ENCODE measurements around the gene PPP4R1.

PPP4R1 gene

DNA sequence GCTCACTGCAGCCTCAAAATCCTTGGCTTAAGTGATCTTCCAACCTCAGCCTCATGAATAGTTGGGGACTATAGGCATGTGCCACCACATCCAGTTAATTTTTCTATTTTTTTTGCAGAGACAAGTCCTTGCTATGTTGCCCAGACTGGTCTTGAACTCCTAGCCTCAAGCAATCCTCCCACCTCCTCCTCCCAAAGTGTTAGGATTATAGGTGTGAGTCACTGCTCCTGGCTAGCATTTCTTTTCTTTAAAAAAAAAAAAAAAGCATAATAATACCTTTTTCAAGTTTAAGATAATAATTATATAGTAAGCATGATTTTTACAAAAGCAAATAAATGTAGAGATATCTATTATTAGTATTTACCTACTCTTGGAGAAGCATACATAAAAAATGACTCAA, 36.1 kb downstream of the PPP4R1 start:
- peaks cover 9% of the 10 kb centered on the region; the same call in 1 of the 2 replicates for H3K79me2 ChIP-seq (ENCODE audit: insufficient read depth, low read length)
- peaks cover 92% of the 10 kb centered on the region for H3K36me3 ChIP-seq (ENCODE audit: insufficient read depth, low read length)

DNA sequence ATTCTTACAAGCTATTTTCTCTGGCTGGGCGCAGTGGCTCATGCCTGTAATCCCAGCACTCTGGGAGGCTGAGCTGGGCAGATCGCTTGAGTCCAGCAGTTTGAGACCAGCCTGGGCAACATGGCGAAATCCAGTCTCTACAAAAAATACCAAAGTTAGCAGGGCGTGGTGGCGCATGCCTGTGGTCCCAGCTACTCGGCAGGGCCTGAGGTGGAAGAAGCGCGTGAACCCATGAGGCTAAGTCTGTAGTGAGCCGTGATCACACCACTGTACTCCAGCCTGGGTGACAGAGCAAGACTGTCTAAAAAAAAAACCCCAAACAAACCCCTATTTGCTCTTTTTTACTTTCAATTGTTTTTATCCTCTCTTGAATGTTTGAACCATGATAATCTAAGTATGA, 37.0 kb downstream of the PPP4R1 start:
- Histone ChIP-seq H3K4me2 (ENCODE audit: low read depth, low read length, poor library complexity, severe bottlenecking) (no peak overlapping the region), H3K9ac (ENCODE audit: low read depth, low read length, poor library complexity, severe bottlenecking) (no peak overlapping the region), H3K79me2 (ENCODE audit: insufficient read depth, low read length) (peaks cover 6% of the 10 kb centered on the region; the same call in 1 of the 2 replicates), H3K36me3 (ENCODE audit: insufficient read depth, low read length) (peaks cover 92% of the 10 kb centered on the region), H3K4me1 (ENCODE audit: insufficient read depth, low read length, poor library complexity, severe bottlenecking) (no peaks in the 10 kb centered on the region), H4K20me1 (ENCODE audit: insufficient read depth, low read length, poor library complexity, severe bottlenecking) (no peaks in the 10 kb centered on the region), H3K9me3 (ENCODE audit: insufficient read depth, low read depth, low read length) (no peaks in the 10 kb centered on the region), H3K9me2 (replicated peaks; ENCODE audit: low read depth, low read length) (no peaks in the 10 kb centered on the region), H2AFZ (ENCODE audit: low read length) (no peak overlapping the region), H3K4me3 (ENCODE audit: low read length, poor library complexity, severe bottlenecking) (no peak overlapping the region), H3F3A (ENCODE audit: low read depth) (no peaks in the 10 kb centered on the region), H3K27me3 (ENCODE audit: insufficient read depth, low read length, poor library complexity, severe bottlenecking) (no peaks in the 10 kb centered on the region)
- TF ChIP-seq, protein P1, sequence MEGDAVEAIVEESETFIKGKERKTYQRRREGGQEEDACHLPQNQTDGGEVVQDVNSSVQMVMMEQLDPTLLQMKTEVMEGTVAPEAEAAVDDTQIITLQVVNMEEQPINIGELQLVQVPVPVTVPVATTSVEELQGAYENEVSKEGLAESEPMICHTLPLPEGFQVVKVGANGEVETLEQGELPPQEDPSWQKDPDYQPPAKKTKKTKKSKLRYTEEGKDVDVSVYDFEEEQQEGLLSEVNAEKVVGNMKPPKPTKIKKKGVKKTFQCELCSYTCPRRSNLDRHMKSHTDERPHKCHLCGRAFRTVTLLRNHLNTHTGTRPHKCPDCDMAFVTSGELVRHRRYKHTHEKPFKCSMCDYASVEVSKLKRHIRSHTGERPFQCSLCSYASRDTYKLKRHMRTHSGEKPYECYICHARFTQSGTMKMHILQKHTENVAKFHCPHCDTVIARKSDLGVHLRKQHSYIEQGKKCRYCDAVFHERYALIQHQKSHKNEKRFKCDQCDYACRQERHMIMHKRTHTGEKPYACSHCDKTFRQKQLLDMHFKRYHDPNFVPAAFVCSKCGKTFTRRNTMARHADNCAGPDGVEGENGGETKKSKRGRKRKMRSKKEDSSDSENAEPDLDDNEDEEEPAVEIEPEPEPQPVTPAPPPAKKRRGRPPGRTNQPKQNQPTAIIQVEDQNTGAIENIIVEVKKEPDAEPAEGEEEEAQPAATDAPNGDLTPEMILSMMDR (conservative IDR thresholded peaks at IDR 0.05; ENCODE audit: low read length) = no peak
- no peak for TF ChIP-seq EZH2phosphoT487 (IDR thresholded peaks at IDR 0.05; ENCODE audit: borderline replicate concordance)

More for the DNA sequence above, 36.1 kb downstream of the PPP4R1 start:
- no peaks in the 10 kb centered on the region for H3K27me3 ChIP-seq (ENCODE audit: insufficient read depth, low read length, poor library complexity, severe bottlenecking)
- no peaks in the 10 kb centered on the region for H3K9me3 ChIP-seq (ENCODE audit: insufficient read depth, low read depth, low read length)
- no peak overlapping the region for H2AFZ ChIP-seq (ENCODE audit: low read length)
- H3K4me3 ChIP-seq (ENCODE audit: low read length, poor library complexity, severe bottlenecking) = no peak overlapping the region
- no peak overlapping the region for H3K9ac ChIP-seq (ENCODE audit: low read depth, low read length, poor library complexity, severe bottlenecking)
- TF ChIP-seq, protein P1 (conservative IDR thresholded peaks at IDR 0.05; ENCODE audit: low read length) = no peak
- no peak for TF ChIP-seq EZH2phosphoT487 (IDR thresholded peaks at IDR 0.05; ENCODE audit: borderline replicate concordance)
- H3K9me2 ChIP-seq (replicated peaks; ENCODE audit: low read depth, low read length) = no peaks in the 10 kb centered on the region
- H3K4me2 ChIP-seq (ENCODE audit: low read depth, low read length, poor library complexity, severe bottlenecking) = no peak overlapping the region
- H4K20me1 ChIP-seq (ENCODE audit: insufficient read depth, low read length, poor library complexity, severe bottlenecking) = no peaks in the 10 kb centered on the region
- H3K4me1 ChIP-seq (ENCODE audit: insufficient read depth, low read length, poor library complexity, severe bottlenecking) = no peaks in the 10 kb centered on the region
- no peaks in the 10 kb centered on the region for H3F3A ChIP-seq (ENCODE audit: low read depth)

DNA sequence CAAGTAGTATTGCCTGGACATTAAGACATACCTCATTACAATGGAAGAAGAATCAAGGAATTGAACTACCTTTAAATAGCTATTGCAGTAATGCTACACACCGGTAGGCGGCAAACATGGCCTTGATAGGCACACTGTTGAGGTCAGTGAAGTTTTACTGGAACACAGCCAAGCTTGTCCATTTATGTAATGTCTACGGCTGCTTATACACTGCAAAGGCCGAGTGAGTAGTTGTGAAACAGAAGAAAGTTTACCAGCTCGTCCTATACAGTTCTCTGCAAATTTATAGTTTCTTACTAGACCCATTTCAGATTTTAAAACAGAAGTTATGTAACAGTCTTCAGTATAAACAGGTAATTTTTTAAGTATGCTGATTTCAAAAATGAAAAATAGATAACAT, 38.8 kb downstream of the PPP4R1 start:
- 0 out of 2 replicates have a peak, but pooled peaks cover under 1% of the 10 kb centered on the region for H3K79me2 ChIP-seq (ENCODE audit: insufficient read depth, low read length)
- peaks cover 91% of the 10 kb centered on the region; the same call in 1 of the 2 replicates for H3K36me3 ChIP-seq (ENCODE audit: insufficient read depth, low read length)
- no peaks in the 10 kb centered on the region for H3K9me3 ChIP-seq (ENCODE audit: insufficient read depth, low read depth, low read length)
- no peaks in the 10 kb centered on the region for H3K4me1 ChIP-seq (ENCODE audit: insufficient read depth, low read length, poor library complexity, severe bottlenecking)
- H3F3A ChIP-seq (ENCODE audit: low read depth) = no peaks in the 10 kb centered on the region
- H2AFZ ChIP-seq (ENCODE audit: low read length) = no peak overlapping the region
- no peak overlapping the region for H3K4me3 ChIP-seq (ENCODE audit: low read length, poor library complexity, severe bottlenecking)
- no peaks in the 10 kb centered on the region for H3K9me2 ChIP-seq (replicated peaks; ENCODE audit: low read depth, low read length)
- no peaks in the 10 kb centered on the region for H3K27me3 ChIP-seq (ENCODE audit: insufficient read depth, low read length, poor library complexity, severe bottlenecking)
- TF ChIP-seq, protein P1 (conservative IDR thresholded peaks at IDR 0.05; ENCODE audit: low read length) = no peak
- no peak for TF ChIP-seq EZH2phosphoT487 (IDR thresholded peaks at IDR 0.05; ENCODE audit: borderline replicate concordance)
- no peak overlapping the region for H3K9ac ChIP-seq (ENCODE audit: low read depth, low read length, poor library complexity, severe bottlenecking)
- H3K4me2 ChIP-seq (ENCODE audit: low read depth, low read length, poor library complexity, severe bottlenecking) = no peak overlapping the region
- H4K20me1 ChIP-seq (ENCODE audit: insufficient read depth, low read length, poor library complexity, severe bottlenecking) = no peaks in the 10 kb centered on the region

Measured in Loucy (cell line).